Keratinocyte (primary cell): ENCODE data around the gene EBF3.

ENCODE experiments used
- EZH2 ChIP-seq: IDR thresholded peaks from one replicate; pipeline ENCODE4 v1.6.1; 2012; ENCODE audit warnings: inconsistent platforms, mild to moderate bottlenecking, low read length, moderate library complexity
- TF ChIP-seq, protein P1 (sequence below), 3 experiments: IDR thresholded peaks in 1 of 3; conservative IDR thresholded peaks in 1 of 3; optimal IDR thresholded peaks in 1 of 3; 2 replicates in 2 of 3; 3 replicates in 1 of 3; pipeline versions ENCODE3 to v1.5.1; 2011; ENCODE audit warnings: low read length in 3 of 3, mild to moderate bottlenecking in 3 of 3, moderate library complexity in 2 of 3, control low read depth in 1 of 3, inconsistent platforms in 1 of 3; ENCODE audit not compliant: insufficient read depth in 2 of 3; ENCODE audit errors: extremely low read depth in 1 of 3

DNA sequence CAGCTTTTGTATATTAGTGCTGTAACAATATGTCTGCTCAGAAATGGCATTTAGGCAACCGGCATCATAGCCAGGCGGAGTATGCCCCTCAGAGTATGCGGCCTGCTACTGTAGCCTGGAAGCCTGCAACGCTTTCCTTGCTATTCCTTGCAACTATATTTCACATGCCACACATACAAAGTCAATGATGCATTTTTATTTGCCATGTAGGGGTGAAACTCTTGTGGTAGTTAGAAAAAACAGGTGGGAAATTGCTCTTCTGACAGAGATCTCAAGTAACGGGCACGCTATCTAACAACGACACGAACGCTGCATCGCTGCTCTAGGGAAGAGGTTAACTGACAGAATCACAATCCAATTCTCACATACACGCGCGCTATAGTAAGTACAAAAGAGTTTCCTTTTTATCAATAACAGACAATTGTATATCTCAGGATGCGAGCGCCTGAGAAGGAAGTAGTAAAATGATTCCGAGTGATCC, 5.9 kb downstream of the EBF3 start:
- TF ChIP-seq, protein P1, sequence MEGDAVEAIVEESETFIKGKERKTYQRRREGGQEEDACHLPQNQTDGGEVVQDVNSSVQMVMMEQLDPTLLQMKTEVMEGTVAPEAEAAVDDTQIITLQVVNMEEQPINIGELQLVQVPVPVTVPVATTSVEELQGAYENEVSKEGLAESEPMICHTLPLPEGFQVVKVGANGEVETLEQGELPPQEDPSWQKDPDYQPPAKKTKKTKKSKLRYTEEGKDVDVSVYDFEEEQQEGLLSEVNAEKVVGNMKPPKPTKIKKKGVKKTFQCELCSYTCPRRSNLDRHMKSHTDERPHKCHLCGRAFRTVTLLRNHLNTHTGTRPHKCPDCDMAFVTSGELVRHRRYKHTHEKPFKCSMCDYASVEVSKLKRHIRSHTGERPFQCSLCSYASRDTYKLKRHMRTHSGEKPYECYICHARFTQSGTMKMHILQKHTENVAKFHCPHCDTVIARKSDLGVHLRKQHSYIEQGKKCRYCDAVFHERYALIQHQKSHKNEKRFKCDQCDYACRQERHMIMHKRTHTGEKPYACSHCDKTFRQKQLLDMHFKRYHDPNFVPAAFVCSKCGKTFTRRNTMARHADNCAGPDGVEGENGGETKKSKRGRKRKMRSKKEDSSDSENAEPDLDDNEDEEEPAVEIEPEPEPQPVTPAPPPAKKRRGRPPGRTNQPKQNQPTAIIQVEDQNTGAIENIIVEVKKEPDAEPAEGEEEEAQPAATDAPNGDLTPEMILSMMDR (optimal IDR thresholded peaks at IDR 0.05 in 1 of 3, IDR thresholded peaks at IDR 0.05 in 1 of 3, conservative IDR thresholded peaks at IDR 0.05 in 1 of 3; ENCODE audit: extremely low read depth in 1 of 3, insufficient read depth in 2 of 3, low read length in 3 of 3) = no peak
- peak; percentile 87 for TF ChIP-seq EZH2
